Spleen (tissue), 7 donors: ENCODE results near the gene ZDHHC24.

ENCODE experiments used
- CTCF ChIP-seq, 11 experiments: fragments of 200-600 bp in 7 of 11; fragments of 450-650 bp in 4 of 11; sonication (generic) in 4 of 11; IDR thresholded peaks in 8 of 11; conservative IDR thresholded peaks in 3 of 11; 1 replicate in 7 of 11; 2 replicates in 4 of 11; pipeline versions ENCODE4 v1.4.0 to v1.8.0; 2016 to 2021; ENCODE audit warnings: antibody characterized with exemption in 11 of 11, inconsistent platforms in 4 of 11, mild to moderate bottlenecking in 1 of 11
- POLR2A ChIP-seq, 3 donors: fragments of 450-650 bp; IDR thresholded peaks; one replicate each; pipeline ENCODE4 v1.5.1; 2017; ENCODE audit warnings: antibody characterized with exemption in 3 of 3, mild to moderate bottlenecking in 1 of 3
- POLR2AphosphoS5 ChIP-seq, 3 donors: sonication (generic); formaldehyde crosslinking; IDR thresholded peaks; one replicate each; pipeline ENCODE4 v1.5.1; 2017; ENCODE audit warnings: antibody characterized with exemption in 3 of 3
- donor health status: DM: no; HTN: no; CAD: no; lungs with moderate emphysema.
- donor health status: DM: no; HTN: no; CAD: no.
- donor health status: DM: no; HTN: no; CAD: no.

DNA sequence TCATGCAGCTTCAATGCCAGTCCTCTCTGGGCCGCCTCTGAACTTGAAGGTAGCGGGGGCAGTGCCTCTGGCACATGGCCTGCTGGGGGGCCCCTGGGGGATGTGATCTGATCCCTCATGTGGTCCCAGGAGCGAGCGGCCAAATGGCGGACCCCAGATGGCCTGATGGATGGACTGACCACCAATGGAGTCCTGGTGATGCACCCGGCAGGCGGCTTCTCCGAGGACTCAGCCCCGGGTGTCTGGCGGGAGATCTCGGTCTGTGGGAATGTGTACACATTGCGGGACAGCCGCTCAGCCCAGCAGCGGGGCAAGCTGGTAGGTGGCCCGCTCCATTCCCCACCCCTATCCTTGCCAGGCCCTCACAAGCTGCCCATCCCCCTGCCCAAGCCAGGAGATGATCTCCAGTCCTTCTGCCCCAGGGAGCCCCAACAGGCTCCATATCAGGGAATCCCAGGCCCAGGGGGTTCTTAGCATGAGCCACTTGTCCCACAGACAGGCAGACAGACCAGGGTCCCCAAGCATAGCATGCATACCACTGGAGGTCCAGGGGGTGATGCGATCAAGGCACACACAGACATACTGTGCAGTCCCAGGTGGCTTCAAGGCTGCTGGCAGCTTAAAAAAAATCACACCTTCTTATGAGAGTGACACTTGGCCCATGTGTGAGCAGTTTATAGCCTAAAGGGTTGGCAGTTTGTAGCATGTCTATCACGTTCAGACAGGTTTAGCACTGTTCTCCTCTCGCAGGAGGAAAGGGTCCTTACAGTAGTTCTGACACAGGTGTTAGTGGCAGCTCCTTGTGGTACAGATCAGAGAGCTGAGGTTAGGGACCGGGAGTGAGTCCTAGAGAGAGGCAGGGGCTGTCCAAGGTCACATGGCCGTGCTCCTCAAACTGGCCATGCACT, 72.0 kb downstream of the ZDHHC24 start:
- TF ChIP-seq CTCF (IDR thresholded peaks at IDR 0.05 in 8 of 11, conservative IDR thresholded peaks at IDR 0.05 in 3 of 11) (no peak), POLR2A (IDR thresholded peaks at IDR 0.05) (no peak), POLR2AphosphoS5 (IDR thresholded peaks at IDR 0.05) (peak in 1 of 3 donors; percentile 16)
